HEK293T (cell line): ENCODE results near the gene KIF12.

Experiments
- CTCF ChIA-PET: fragments of 350-600 bp; formaldehyde crosslinking; extraction: SDS; loops from one replicate; lab custom pipeline; 2021; ENCODE audit warnings: antibody characterized with exemption, inconsistent platforms; lab: Yijun Ruan, JAX
- POLR2A ChIA-PET: fragments of 350-600 bp; formaldehyde crosslinking; extraction: SDS; loops from one replicate; lab custom pipeline; 2020; ENCODE audit warnings: antibody characterized with exemption, inconsistent platforms; lab: Yijun Ruan, JAX
- DNase-seq: peaks from one replicate; pipeline ENCODE4 v3.0.0; 2012; ENCODE audit warnings: mixed read lengths; ENCODE audit errors: extremely low spot score
- ARNT ChIP-seq: fragments of 450-650 bp; IDR thresholded peaks from 2 replicates; pipeline ENCODE4 v1.6.1; 2017; ENCODE audit warnings: mild to moderate bottlenecking
- BHLHE40 ChIP-seq: fragments of 450-650 bp; IDR thresholded peaks from 2 replicates; pipeline ENCODE4 v1.6.1; 2016; ENCODE audit warnings: mild to moderate bottlenecking, moderate library complexity, borderline replicate concordance
- CTBP1 ChIP-seq: fragments of 450-650 bp; IDR thresholded peaks from 2 replicates; pipeline ENCODE4 v1.6.1; 2016; ENCODE audit warnings: borderline replicate concordance
- ELF4 ChIP-seq: fragments of 450-650 bp; IDR thresholded peaks from 2 replicates; pipeline ENCODE4 v1.6.1; 2017; ENCODE audit warnings: antibody characterized with exemption
- FOXA1 ChIP-seq: fragments of 450-650 bp; IDR thresholded peaks from 2 replicates; pipeline ENCODE4 v1.6.1; 2016; ENCODE audit warnings: mild to moderate bottlenecking
- FOXK2 ChIP-seq: fragments of 450-650 bp; IDR thresholded peaks from 2 replicates; pipeline ENCODE4 v1.6.1; 2016; ENCODE audit warnings: mild to moderate bottlenecking
- FOXM1 ChIP-seq: fragments of 450-650 bp; IDR thresholded peaks from 2 replicates; pipeline ENCODE4 v1.6.1; 2017; ENCODE audit warnings: mild to moderate bottlenecking, borderline replicate concordance
- HDGF ChIP-seq: fragments of 450-650 bp; IDR thresholded peaks from 2 replicates; pipeline ENCODE4 v1.6.1; 2017; ENCODE audit warnings: antibody characterized with exemption, borderline replicate concordance
- L3MBTL2 ChIP-seq: fragments of 450-650 bp; conservative IDR thresholded peaks from 2 replicates; pipeline ENCODE4 v1.6.1; 2016; ENCODE audit warnings: mild to moderate bottlenecking
- LEF1 ChIP-seq: fragments of 450-650 bp; IDR thresholded peaks from 2 replicates; pipeline ENCODE4 v1.6.1; 2017; ENCODE audit warnings: mild to moderate bottlenecking, borderline replicate concordance
- NFRKB ChIP-seq: fragments of 450-650 bp; IDR thresholded peaks from 2 replicates; pipeline ENCODE4 v1.6.1; 2016; ENCODE audit warnings: mild to moderate bottlenecking, moderate library complexity
- SP1 ChIP-seq: fragments of 450-650 bp; IDR thresholded peaks from 2 replicates; pipeline ENCODE4 v1.6.1; 2017
- SUZ12 ChIP-seq: fragments of 450-650 bp; IDR thresholded peaks from 2 replicates; pipeline ENCODE4 v1.6.1; 2016; ENCODE audit warnings: mild to moderate bottlenecking
- TARDBP ChIP-seq: fragments of 450-650 bp; IDR thresholded peaks from 2 replicates; pipeline ENCODE4 v1.6.1; 2016
- ZNF384 ChIP-seq: fragments of 450-650 bp; IDR thresholded peaks from 2 replicates; pipeline ENCODE4 v1.6.1; 2016
- TF ChIP-seq, protein P1 (sequence below): fragments of 450-650 bp; IDR thresholded peaks from 2 replicates; pipeline ENCODE4 v1.6.1; 2016

The KIF12 gene

DNA sequence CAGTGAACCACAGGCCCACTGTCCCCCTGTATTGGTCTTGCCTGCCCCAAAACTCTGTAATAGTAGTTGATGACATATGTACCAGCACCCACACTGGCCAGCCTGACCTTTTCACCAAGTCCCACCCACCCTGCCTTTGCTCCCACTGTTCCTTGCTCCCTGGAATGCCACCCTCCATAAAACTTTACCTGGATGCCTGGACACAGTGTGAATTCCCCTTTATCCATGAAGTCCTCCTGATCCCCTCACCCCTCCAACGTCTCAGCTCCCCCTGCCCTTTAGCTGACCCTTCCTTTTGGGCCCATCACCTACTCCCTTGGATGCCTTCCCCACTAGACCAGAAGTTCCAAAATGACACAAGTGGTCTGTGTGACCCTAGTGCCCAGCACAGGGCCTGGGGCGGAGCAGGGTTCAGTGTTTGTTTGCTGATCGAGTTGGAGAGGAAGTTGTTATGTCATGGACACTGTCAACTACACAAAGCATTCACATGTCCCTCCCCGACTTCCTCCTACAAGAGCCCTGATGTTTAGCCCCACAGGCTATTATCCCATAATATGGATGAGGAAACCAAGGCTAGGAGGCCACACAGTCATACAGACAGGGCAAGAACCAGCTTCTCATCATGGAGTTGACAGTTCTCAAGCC, 37.1 kb downstream of the KIF12 start:
- POLR2A ChIA-PET: no interaction called here
- no peak for DNase-seq
- CTCF ChIA-PET: interaction anchor here (1.3 kb wide), 1 partner anchor 21 kb away, joined by 3 read pairs; no protein-coding TSS in a partner anchor
- TF ChIP-seq NFRKB: no peak
- no peak for TF ChIP-seq HDGF
- TF ChIP-seq FOXA1: no peak
- no peak for TF ChIP-seq ARNT
- no peak for TF ChIP-seq ELF4
- no peak for TF ChIP-seq L3MBTL2
- TF ChIP-seq SP1: no peak
- no peak for TF ChIP-seq LEF1
- TF ChIP-seq BHLHE40: no peak
- TF ChIP-seq SUZ12: no peak
- TF ChIP-seq FOXK2: no peak
- TF ChIP-seq FOXM1: no peak
- TF ChIP-seq TARDBP: no peak
- no peak for TF ChIP-seq CTBP1

DNA sequence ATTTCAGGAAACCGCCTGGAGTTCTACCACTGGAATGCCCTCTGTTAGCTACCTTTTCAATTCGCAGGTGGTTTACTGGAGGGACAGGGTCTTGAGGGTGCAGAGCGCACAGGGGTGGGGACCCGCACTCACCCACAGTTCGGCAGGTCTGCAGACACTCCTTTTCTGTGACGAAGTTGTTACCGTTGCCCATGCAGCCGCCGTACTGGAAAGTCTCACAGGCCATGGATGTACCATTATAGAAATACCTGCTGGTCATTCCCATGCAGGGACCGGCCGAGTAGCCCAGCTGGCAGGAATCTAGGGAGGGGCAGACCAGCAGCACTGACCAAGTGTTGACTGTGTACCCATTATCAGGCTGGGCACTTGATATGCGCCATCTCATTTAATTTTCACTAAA, 37.8 kb downstream of the KIF12 start:
- no peak for DNase-seq
- ChIA-PET POLR2A (no interaction called here), CTCF (no interaction called here)
- TF ChIP-seq HDGF: no peak
- no peak for TF ChIP-seq SP1
- TF ChIP-seq, protein P1, sequence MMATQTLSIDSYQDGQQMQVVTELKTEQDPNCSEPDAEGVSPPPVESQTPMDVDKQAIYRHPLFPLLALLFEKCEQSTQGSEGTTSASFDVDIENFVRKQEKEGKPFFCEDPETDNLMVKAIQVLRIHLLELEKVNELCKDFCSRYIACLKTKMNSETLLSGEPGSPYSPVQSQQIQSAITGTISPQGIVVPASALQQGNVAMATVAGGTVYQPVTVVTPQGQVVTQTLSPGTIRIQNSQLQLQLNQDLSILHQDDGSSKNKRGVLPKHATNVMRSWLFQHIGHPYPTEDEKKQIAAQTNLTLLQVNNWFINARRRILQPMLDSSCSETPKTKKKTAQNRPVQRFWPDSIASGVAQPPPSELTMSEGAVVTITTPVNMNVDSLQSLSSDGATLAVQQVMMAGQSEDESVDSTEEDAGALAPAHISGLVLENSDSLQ: no peak
- no peak for TF ChIP-seq ARNT
- TF ChIP-seq L3MBTL2: no peak
- no peak for TF ChIP-seq ZNF384
- no peak for TF ChIP-seq LEF1
- TF ChIP-seq FOXA1: no peak
- TF ChIP-seq NFRKB: no peak
- no peak for TF ChIP-seq SUZ12
- TF ChIP-seq ELF4: no peak
- no peak for TF ChIP-seq TARDBP
- no peak for TF ChIP-seq FOXM1
- TF ChIP-seq FOXK2: no peak

DNA sequence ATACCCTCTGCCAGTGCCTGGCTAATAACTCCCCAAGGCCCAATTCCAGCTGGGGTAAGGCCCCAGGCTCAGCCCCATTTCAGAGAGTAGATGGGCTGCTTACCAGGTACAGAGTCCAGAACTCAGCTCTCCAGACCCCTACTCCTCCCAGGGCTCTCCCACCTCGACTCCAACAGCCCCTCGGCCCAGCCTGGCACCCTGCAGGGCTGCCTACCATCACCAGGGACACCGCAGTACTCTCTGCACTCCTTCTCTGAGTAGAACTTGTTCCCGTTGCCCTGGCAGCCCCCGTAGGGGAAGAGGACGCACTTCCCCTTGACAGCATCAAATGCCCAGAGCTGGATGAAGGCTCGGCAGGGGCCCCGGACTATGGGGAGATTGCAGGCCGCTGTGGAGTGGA, 38.4 kb downstream of the KIF12 start:
- no peak for DNase-seq
- POLR2A ChIA-PET: no interaction called here
- CTCF ChIA-PET: no interaction called here
- TF ChIP-seq ELF4 (no peak), TARDBP (no peak), L3MBTL2 (no peak), BHLHE40 (no peak), ARNT (no peak), LEF1 (no peak), NFRKB (no peak), FOXM1 (no peak), FOXK2 (no peak), SUZ12 (no peak), HDGF (no peak), FOXA1 (no peak), ZNF384 (no peak), CTBP1 (no peak), SP1 (no peak)
- TF ChIP-seq, protein P1: no peak

GRCh38 chr9:114060070-114060469, 39.0 kb downstream of the KIF12 start:
- CTCF ChIA-PET: no interaction called here
- POLR2A ChIA-PET: no interaction called here
- no peak for TF ChIP-seq L3MBTL2
- TF ChIP-seq TARDBP: no peak
- DNase-seq: no peak

DNA sequence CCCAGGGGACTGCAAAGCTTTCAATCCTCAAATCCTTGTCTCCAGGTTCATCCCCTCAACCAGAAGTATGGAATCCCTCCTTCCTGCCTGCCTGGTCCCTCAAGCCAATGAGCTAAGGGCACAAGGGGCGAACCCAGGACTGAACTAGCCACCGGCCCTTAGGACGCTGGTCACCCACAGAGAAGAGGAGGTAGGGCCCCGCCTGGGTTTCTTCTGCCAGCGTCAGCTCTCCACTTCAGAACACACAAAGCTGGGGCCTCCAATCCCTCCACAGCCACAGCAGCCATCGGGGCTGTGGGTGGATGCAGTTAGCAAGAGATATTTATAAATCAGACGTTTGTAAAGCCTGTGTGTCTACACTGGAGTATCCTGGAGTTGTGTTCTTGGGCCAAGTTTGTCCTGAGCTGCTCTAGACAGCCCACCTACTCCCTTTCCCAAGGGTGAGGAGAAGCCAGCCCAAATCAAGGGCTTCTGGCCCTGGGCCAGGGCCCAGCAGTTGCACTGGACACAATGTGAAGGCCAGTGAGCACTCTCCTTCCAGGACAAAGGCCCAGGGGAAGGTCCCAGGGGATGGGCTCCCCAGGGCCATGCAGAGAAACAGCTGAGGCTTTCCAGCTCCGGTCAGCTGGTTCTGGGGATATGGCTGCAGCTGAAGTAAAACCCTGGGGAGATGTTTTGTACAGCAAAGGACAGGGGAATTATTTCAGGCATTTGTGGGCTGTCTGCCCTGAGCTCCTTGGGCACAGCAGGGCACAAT, 39.9 kb downstream of the KIF12 start:
- no peak for TF ChIP-seq FOXM1
- no peak for TF ChIP-seq L3MBTL2
- no peak for TF ChIP-seq ZNF384
- no peak for TF ChIP-seq SP1
- TF ChIP-seq, protein P1: no peak
- no peak for TF ChIP-seq SUZ12
- no peak for TF ChIP-seq ELF4
- no peak for TF ChIP-seq BHLHE40
- TF ChIP-seq FOXA1: no peak
- no peak for TF ChIP-seq FOXK2
- no peak for TF ChIP-seq ARNT
- TF ChIP-seq HDGF: no peak
- no peak for TF ChIP-seq LEF1
- no peak for TF ChIP-seq NFRKB
- TF ChIP-seq TARDBP: no peak
- TF ChIP-seq CTBP1: no peak
- CTCF ChIA-PET: interaction anchor here (0.5 kb wide), 1 partner anchor 322 kb away, joined by 3 read pairs; no protein-coding TSS in a partner anchor
- no peak for DNase-seq
- POLR2A ChIA-PET: no interaction called here
